H9 (cell line): ENCODE results near the gene TNIP3. TPM values are rescaled to one million over a fixed set of nuclear protein-coding genes. Genes with fewer than 3 reads are reported as not detected.

Experiments used
- DNase-seq: peaks from one replicate; pipeline ENCODE4 v3.0.0-alpha.2; 2017
- H2AFZ ChIP-seq: one replicate; pipeline ENCODE4 v1.6.1; 2013; ENCODE audit warnings: mild to moderate bottlenecking, low read length, control low read depth, moderate library complexity
- H2AK5ac ChIP-seq: 2 replicates; pipeline ENCODE4 v1.6.1; 2013; ENCODE audit warnings: low read length, control low read depth, mixed read lengths; ENCODE audit not compliant: insufficient read length
- H2BK120ac ChIP-seq: one replicate; pipeline ENCODE4 v1.6.1; 2013; ENCODE audit warnings: low read depth, mild to moderate bottlenecking, low read length, control low read depth, inconsistent platforms; ENCODE audit not compliant: poor library complexity, severe bottlenecking
- H2BK12ac ChIP-seq: 2 replicates; pipeline ENCODE4 v1.6.1; 2013; ENCODE audit warnings: low read length, control low read depth, mixed read lengths, low read depth; ENCODE audit not compliant: insufficient read length
- H2BK15ac ChIP-seq: 2 replicates; pipeline ENCODE4 v1.6.1; 2013; ENCODE audit warnings: low read depth, low read length, control low read depth
- H2BK20ac ChIP-seq: one replicate; pipeline ENCODE4 v1.6.1; 2013; ENCODE audit warnings: low read depth, mild to moderate bottlenecking, low read length, control low read depth, inconsistent platforms; ENCODE audit not compliant: poor library complexity, severe bottlenecking
- H2BK5ac ChIP-seq: 2 replicates; pipeline ENCODE4 v1.6.1; 2013; ENCODE audit warnings: low read length, control low read depth, mixed read lengths; ENCODE audit not compliant: insufficient read length
- H3K14ac ChIP-seq: 2 replicates; pipeline ENCODE4 v1.6.1; 2013; ENCODE audit warnings: low read length, control low read depth; ENCODE audit not compliant: insufficient read depth
- H3K18ac ChIP-seq: 2 replicates; pipeline ENCODE4 v1.6.1; 2013; ENCODE audit warnings: low read depth, mild to moderate bottlenecking, mixed read lengths, low read length, control low read depth; ENCODE audit not compliant: insufficient read length
- H3K23ac ChIP-seq: 2 replicates; pipeline ENCODE4 v1.6.1; 2013; ENCODE audit warnings: low read length, control low read depth, mixed read lengths, low read depth; ENCODE audit not compliant: insufficient read length
- H3K23me2 ChIP-seq: 2 replicates; pipeline ENCODE4 v1.6.1; 2013; ENCODE audit warnings: low read depth, mild to moderate bottlenecking, mixed read lengths, low read length, control low read depth; ENCODE audit not compliant: insufficient read length, poor library complexity, severe bottlenecking
- H3K27ac ChIP-seq: 2 replicates; pipeline ENCODE4 v1.5.1; 2013; ENCODE audit warnings: low read length, control low read depth, mixed read lengths, low read depth; ENCODE audit not compliant: insufficient read length
- H3K27me3 ChIP-seq: 2 replicates; pipeline ENCODE4 v1.6.1; 2013; ENCODE audit warnings: low read length, control low read depth, inconsistent platforms; ENCODE audit not compliant: insufficient read depth
- H3K4ac ChIP-seq: 2 replicates; pipeline ENCODE4 v1.6.1; 2013; ENCODE audit warnings: low read depth, mild to moderate bottlenecking, control low read depth, inconsistent platforms, low read length, moderate library complexity
- H3K4me1 ChIP-seq: 2 replicates; pipeline ENCODE4 v1.6.1; 2013; ENCODE audit warnings: low read length, control low read depth, inconsistent platforms; ENCODE audit not compliant: insufficient read depth
- H3K4me2 ChIP-seq: 2 replicates; pipeline ENCODE4 v1.6.1; 2013; ENCODE audit warnings: low read length, control low read depth, mixed read lengths; ENCODE audit not compliant: insufficient read length, insufficient read depth
- H3K56ac ChIP-seq: 2 replicates; pipeline ENCODE4 v1.6.1; 2013; ENCODE audit warnings: low read depth, mild to moderate bottlenecking, mixed read lengths, low read length, control low read depth; ENCODE audit not compliant: insufficient read length
- H3K79me1 ChIP-seq: 2 replicates; pipeline ENCODE4 v1.6.1; 2013; ENCODE audit warnings: low read depth, mild to moderate bottlenecking, moderate library complexity, low read length, control low read depth, inconsistent platforms; ENCODE audit not compliant: insufficient read depth, poor library complexity, severe bottlenecking
- H3K79me2 ChIP-seq: 2 replicates; pipeline ENCODE4 v1.6.1; 2013; ENCODE audit warnings: low read length, control low read depth, inconsistent platforms; ENCODE audit not compliant: insufficient read depth
- H3K9ac ChIP-seq: 2 replicates; pipeline ENCODE4 v1.6.1; 2013; ENCODE audit warnings: low read length, control low read depth, mixed read lengths; ENCODE audit not compliant: insufficient read length; ENCODE audit errors: extremely low read depth
- H3K9me3 ChIP-seq: one replicate; pipeline ENCODE4 v1.6.1; 2013; ENCODE audit warnings: low read depth, low read length, inconsistent platforms; ENCODE audit not compliant: control insufficient read depth
- H3T11ph ChIP-seq: one replicate; pipeline ENCODE4 v1.6.1; 2013; ENCODE audit warnings: mild to moderate bottlenecking, low read length, control low read depth, inconsistent platforms
- H4K20me1 ChIP-seq: one replicate; pipeline ENCODE4 v1.6.1; 2013; ENCODE audit not compliant: control insufficient read depth, insufficient read length, insufficient read depth
- H4K5ac ChIP-seq: 2 replicates; pipeline ENCODE4 v1.6.1; 2013; ENCODE audit warnings: low read depth, mild to moderate bottlenecking, mixed read lengths, low read length, control low read depth; ENCODE audit not compliant: insufficient read length
- H4K8ac ChIP-seq: replicated peaks from 2 replicates; pipeline ENCODE4 v1.6.1; 2013; ENCODE audit warnings: low read length, control low read depth, mixed read lengths, low read depth; ENCODE audit not compliant: insufficient read length
- H4K91ac ChIP-seq: 2 replicates; pipeline ENCODE4 v1.6.1; 2013; ENCODE audit warnings: low read depth, mild to moderate bottlenecking, moderate library complexity, mixed read lengths, low read length, control low read depth; ENCODE audit not compliant: insufficient read length
- H3K27ac Mint-ChIP-seq, 3 experiments: 2 replicates in 2 of 3; 3 replicates in 1 of 3; pipeline ENCODE4 v1.8.0; 2020 to 2021; ENCODE audit warnings: mixed read lengths in 3 of 3, mild to moderate bottlenecking in 1 of 3, moderate library complexity in 1 of 3
- H3K27me3 Mint-ChIP-seq: 2 replicates; pipeline ENCODE4 v1.8.0; 2021; ENCODE audit warnings: low read depth, mild to moderate bottlenecking, moderate library complexity, mixed read lengths
- H3K36me3 Mint-ChIP-seq, 3 experiments: 2 replicates in 2 of 3; 3 replicates in 1 of 3; pipeline ENCODE4 v1.8.0; 2020 to 2021; ENCODE audit warnings: low read depth in 3 of 3, mixed read lengths in 3 of 3; ENCODE audit not compliant: insufficient read depth in 1 of 3
- H3K4me1 Mint-ChIP-seq, 2 experiments: 2 replicates each; pipeline ENCODE4 v1.8.0; 2020; ENCODE audit warnings: mixed read lengths in 2 of 2
- H3K4me3 Mint-ChIP-seq, 2 experiments: 2 replicates in 1 of 2; 3 replicates in 1 of 2; pipeline ENCODE4 v1.8.0; 2020 to 2021; ENCODE audit warnings: mild to moderate bottlenecking in 2 of 2, mixed read lengths in 2 of 2, moderate library complexity in 1 of 2
- H3K9me3 Mint-ChIP-seq, 2 experiments: 2 replicates in 1 of 2; 3 replicates in 1 of 2; pipeline ENCODE4 v1.8.0; 2020; ENCODE audit warnings: mild to moderate bottlenecking in 2 of 2, mixed read lengths in 2 of 2, moderate library complexity in 1 of 2
- CTCF ChIP-seq: fragments of 200-600 bp; sonication (generic); conservative IDR thresholded peaks from 3 replicates; pipeline ENCODE4 v1.8.0; 2021; ENCODE audit warnings: antibody characterized with exemption, mild to moderate bottlenecking
- WGBS: extraction: QIAGEN DNeasy Blood & Tissue Kit; methylation state at CpG from one replicate; pipeline ENCODE4 v1.1.7; 2013; ENCODE audit warnings: missing lambda C conversion rate, low lambda C conversion rate, mixed read lengths; ENCODE audit not compliant: insufficient read length; ENCODE audit errors: extremely low coverage; 5-methylcytosine and 5-hydroxymethylcytosine counted together
- long read RNA-seq: library from polyadenylated mRNA; unstranded; transcript quantifications from one replicate; pipeline ENCODE4 v2.0.0, GENCODE V29; 2020
- total RNA-seq: library from RNA; stranded (reverse); gene quantifications from 2 replicates; pipeline ENCODE4 v1.2.1, GENCODE V29; 2021

The TNIP3 gene
- total RNA-seq, result not detected in 2 replicates
- long read RNA-seq, result 0 reads

- DNase-seq, result no peak
- H4K20me1 ChIP-seq, result no peaks in the 10 kb centered on the region
- Mint-ChIP-seq H3K36me3 (no peaks in the 10 kb centered on the region), H3K27ac (peak within 1 kb of the TSS in 1 of 3 experiments; percentile 29; a peak in 1 of 7 replicates), H3K4me1 (peaks cover 3 to 7% of the 10 kb centered on the region in 2 experiments; a peak in 2 of 4 replicates), H3K27me3 (no peaks in the 10 kb centered on the region), H3K4me3 (no peak within 1 kb of the TSS), H3K9me3 (no peaks in the 10 kb centered on the region)
- no peak within 1 kb of the TSS for H3K9ac ChIP-seq
- H3K4ac ChIP-seq, result no peak within 1 kb of the TSS
- no peak within 1 kb of the TSS for H3K18ac ChIP-seq
- no peak within 1 kb of the TSS for H3K56ac ChIP-seq
- no CpG with 5 or more reads among the region's 4 CpGs for WGBS
- H2BK20ac ChIP-seq, result no peak within 1 kb of the TSS
- H3K23me2 ChIP-seq, result no peaks in the 10 kb centered on the region
- H4K8ac ChIP-seq, result no peak within 1 kb of the TSS
- no peak within 1 kb of the TSS for H3K27ac ChIP-seq
- no peak within 1 kb of the TSS for H3K4me2 ChIP-seq
- no peak within 1 kb of the TSS for H3T11ph ChIP-seq
- no peak within 1 kb of the TSS for H2BK120ac ChIP-seq
- no peaks in the 10 kb centered on the region for H3K27me3 ChIP-seq
- H2BK12ac ChIP-seq, result no peak within 1 kb of the TSS
- no peaks in the 10 kb centered on the region for H3K79me1 ChIP-seq
- no peak within 1 kb of the TSS for H3K23ac ChIP-seq
- H3K4me1 ChIP-seq, result no peaks in the 10 kb centered on the region
- TF ChIP-seq CTCF, result no peak
- no peak within 1 kb of the TSS for H2AK5ac ChIP-seq
- no peak within 1 kb of the TSS for H2AFZ ChIP-seq
- no peaks in the 10 kb centered on the region for H3K9me3 ChIP-seq
- no peak within 1 kb of the TSS for H2BK5ac ChIP-seq
- no peak within 1 kb of the TSS for H4K5ac ChIP-seq
- no peak within 1 kb of the TSS for H4K91ac ChIP-seq
- no peaks in the 10 kb centered on the region for H3K79me2 ChIP-seq
- H3K14ac ChIP-seq, result no peak within 1 kb of the TSS
- no peak within 1 kb of the TSS for H2BK15ac ChIP-seq
Observed at GRCh38 chr4:121164291-121164690, at the start of gene TNIP3. TNIP3 (minus strand) TSS chr4:121164321; CDS start chr4:121164125, 196 bp downstream.
